Activated CD4-positive, alpha-beta T cell treated with anti-CD3 and anti-CD28 coated beads, Interleukin-2, amount 50 U/mL, for 4 hours (primary cell): ENCODE measurements around the gene UQCRC1.

Experiments used
- DNase-seq, 2 experiments: peaks; one replicate each; pipeline ENCODE4 v3.0.0-alpha.2; 2020

UQCRC1 gene

DNA sequence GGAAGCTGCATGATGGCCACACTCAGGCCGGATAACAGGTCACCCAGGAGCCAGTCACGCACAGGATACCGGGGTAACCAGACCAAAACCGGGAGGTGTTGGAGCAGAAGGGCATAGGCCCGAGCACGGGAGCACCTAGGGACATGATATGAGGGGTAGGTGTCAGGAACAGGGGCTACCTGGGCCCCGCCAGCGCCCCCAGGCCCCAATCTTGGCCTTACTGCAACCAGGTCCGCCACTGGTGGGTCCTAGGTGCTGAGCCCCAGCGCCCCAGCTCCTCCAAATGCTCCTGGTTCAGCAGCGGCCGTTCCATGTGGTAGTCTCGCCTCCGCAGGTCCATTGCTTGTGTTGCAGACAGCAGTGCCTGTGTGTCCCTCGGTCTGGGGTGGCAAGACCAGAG is 23.8 kb upstream of the UQCRC1 start:
- no peak for DNase-seq

GRCh38 chr3:48631516-48632448 is 22.3 kb upstream of the UQCRC1 start:
- no peak for DNase-seq

- no peak for DNase-seq
Measured at GRCh38 chr3:48630833-48631232, 21.4 kb upstream of the UQCRC1 start.

DNA sequence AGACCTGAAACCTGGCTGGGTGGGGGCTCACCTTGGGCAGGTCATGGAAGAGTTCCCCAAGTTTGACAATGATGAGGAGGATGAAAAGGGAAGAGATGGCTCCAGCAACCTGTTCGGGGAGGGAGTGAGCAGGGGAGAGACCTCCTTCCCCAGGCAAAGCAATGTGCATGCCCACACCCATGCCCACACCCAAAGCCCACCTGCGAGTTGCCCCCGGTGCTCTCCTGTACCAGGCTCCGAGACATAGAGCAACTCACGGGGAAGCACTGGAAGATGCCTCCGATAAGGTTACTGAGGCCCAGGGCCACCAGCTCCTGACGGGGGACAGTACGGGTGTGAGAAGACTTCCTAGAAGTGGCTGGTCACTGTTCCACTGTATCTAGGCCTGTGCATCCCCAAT is 21.0 kb upstream of the UQCRC1 start:
- DNase-seq, result no peak

DNA sequence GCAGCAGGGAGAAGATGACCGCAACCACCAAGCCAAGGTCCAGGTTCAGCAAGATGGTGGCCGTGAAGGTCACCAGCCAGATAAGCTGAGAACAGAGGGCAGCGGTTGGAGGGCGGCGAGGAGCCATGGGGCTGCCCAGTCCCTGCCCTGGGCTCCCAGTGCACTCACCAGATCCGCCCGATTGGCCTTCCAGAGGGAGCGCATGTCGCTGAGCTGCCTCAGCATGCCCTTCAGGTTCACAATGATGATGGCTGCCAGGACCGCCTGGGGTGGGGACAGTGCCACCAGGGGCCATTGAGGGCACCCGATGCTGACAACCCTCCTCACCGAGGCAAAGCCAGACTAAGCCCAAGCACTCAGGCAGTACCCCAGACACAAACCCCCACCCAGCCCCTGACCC is 20.4 kb upstream of the UQCRC1 start:
- DNase-seq, result no peak

DNA sequence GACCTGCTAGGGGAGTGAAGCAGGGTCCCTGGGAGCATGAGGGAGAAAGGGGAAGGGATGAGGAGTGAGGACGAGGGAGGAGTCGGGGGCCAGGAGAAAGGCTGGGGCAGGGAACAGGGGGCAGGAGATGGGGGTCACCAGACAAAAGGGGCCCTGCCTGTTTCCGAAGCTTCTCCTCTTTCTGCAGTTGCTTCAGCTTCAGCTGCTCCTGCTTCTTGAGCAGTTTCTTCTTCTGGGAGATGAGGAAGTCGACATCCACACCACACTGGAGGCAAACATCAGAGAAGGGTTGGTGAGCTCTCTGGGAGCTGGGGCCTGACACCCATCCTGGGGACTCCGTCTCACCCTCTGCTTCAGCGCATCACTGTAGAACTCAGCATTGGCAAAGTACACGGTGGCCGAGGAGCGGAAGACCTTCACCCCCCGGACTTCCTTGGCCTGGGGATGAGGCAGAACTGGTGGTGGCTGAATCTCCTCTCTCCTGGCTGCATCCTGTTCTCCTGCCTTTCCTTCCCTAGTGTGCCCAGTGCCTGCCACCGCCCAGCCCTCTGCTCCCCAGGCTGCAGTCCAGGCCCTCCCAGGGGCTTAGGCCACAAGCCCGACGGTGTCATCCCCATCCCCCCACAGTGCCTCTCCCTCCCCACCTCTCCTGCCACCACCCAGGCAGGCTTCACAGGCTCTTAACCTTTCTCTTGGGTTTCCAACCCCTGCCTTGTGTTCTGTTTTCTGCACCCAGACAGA is 19.0 kb upstream of the UQCRC1 start:
- DNase-seq, result no peak

- DNase-seq, result no peak
Measured at GRCh38 chr3:48625600-48625999, 16.2 kb upstream of the UQCRC1 start.

DNA sequence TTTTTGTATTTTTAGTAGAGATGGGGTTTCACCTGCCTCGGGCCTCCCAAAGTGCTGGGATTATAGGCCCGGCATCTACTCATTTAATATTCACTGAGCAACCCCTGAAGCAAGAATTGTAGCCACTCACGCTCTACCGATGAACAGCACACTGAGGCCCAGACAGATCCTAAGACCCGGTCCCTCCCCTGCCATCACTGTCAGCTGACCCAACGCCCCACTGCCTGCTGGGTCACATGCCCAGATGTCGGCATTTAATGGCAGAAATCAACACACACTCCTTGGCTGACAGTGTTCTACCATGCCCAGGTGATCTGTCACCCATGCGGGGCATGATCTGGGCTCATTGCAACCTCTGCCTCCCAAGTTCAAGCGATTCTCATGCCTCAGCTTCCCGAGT is 15.3 kb upstream of the UQCRC1 start:
- no peak for DNase-seq

DNA sequence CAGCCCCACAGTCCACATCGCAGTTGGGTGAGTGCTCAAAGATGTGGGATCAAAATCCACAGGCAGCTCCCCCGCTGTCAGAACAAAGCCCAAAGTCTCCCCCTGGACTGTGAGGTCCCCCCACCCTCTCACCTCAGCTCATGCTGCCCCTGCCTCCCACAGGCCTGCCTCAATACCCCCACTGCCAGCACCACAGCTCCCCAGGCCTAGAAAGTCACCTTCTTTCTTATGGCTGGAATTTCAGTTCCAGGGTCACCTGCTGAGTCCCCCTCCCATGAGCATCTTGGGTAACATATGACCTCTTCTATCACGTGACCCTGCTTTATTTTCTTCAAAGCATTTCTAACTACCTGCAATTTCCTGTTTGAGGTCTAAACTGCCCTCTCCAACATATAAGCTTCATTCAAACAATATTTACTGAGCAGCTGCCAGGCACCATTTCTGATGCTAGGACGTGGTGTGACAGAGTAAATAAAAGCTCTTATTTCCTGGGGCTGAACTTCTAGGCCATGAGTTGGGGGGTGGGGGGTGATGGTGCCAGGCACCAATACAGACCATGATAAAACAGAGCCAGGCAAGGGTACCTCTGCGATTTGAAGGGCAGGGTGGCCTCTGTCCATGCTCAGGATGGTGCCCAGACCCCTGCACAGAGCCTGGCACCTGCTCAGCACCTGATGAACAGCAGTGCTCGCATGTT is 14.6 kb upstream of the UQCRC1 start:
- DNase-seq, result no peak

GRCh38 chr3:48621461-48621869 is 12.0 kb upstream of the UQCRC1 start, which contains the start of gene TMEM89:
Gene TMEM89 (minus strand): TSS chr3:48621769. CDS start chr3:48621756, 13 bp downstream.
- no peak for DNase-seq

DNA sequence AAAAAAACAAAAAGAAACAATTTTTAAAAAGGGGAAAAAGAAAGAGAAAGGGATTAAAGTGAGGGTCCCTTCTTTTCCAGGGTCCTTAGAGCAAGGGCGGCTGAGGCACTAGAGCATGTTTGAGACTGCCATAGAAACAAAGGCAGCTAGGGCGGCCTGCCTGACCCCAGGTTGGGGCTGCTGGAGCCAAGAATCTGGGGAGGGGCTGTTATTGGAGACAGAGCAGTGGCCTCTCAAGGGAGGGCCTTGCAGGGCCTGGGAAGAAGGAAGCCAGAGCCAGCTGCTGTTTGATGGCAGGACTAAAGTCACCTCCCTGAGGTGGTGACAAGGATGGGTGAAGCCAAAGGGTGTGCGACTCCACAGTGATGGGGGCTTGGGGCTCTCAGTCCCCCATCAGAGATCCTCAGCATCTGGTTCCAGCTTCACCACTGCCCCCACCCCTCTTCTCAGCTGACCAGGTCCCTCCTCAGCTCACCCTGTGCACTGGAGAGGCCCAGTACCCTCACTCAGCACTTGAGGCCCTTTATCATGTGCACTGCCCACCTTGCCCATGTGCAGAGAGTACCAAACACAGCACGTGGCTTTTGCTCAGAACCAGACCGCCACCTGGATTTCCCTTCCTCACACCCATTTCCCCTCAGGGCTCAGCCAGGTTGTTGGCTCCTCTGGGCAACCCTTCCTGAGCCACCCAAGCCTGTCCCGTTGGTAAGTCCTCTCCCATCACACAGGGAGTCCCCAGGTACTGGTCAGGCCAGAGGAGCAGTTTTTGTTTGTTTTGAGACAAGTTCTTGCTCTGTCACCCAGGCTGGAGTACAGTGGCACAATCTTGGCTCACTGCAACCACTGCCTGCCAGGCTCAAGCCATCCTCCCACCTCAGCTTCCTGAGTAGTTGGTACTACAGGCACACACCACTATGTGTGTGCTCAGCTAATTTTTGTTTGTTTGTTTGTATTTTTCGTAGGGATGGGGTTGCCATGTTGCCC is 10.4 kb upstream of the UQCRC1 start:
- no peak for DNase-seq

DNA sequence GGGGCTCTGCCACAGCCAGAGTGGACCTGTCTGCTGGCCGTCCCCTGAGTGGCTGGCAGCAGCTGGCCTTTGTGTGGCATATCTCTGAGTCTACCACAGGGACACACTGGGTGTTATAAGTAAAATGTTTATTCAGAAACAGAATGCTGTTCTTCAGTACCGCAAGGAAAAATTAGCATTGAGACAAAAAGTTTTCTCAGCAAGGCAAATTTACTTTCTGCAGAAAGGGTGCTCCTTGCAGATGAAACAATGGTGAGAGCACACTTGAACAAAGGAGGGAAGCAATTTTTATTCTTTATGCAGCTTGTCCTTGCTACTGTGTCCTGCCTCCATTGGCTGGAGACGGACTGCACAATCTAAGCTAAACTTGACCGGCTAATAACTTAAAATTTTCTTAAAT is 8.1 kb upstream of the UQCRC1 start:
- DNase-seq, result no peak

DNA sequence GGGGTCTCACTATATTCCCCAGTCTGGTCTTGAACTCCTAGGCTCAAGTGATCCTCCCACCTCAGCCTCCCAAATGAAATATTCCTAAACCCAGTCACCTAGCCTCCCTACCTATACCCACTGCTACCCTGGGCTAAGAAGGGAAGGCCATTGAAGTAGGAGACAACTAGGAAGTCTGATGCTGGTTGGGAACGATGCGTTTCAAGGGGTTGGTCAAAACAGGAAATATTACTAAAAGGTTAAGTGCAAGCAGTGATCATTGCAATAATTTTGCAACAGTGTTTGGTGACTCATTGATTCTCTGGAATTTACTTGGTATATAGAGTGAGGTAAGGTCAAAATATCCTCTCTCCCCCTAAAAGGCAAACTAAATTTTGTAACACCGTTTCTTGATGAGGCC is 4.6 kb upstream of the UQCRC1 start:
- no peak for DNase-seq

DNA sequence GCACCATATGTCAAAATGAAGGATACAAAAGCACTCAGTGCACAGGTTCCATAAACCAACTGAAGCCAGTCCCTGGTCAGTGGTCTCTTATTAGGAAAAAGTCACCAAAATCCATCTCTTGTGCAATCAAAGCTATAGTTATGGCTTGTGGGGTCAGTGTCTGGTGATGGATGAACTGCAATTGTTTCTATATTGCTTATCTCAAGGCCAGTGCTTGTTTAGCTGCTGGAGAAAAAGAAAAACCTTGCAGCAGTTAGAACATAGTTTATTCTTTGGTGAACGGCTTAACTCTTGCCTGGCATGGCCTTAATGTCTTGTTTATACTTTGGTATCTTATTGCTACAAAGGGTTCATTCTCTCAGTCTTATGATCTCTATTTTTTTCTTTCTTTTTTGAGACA is 2.9 kb upstream of the UQCRC1 start:
- DNase-seq, result no peak

GRCh38 chr3:48607519-48607918 is 1.9 kb downstream of the UQCRC1 start:
- no peak for DNase-seq

- DNase-seq, result no peak
Measured at GRCh38 chr3:48601622-48601994, 7.8 kb downstream of the UQCRC1 start.

- DNase-seq, result no peak
Measured at GRCh38 chr3:48600711-48601621, 8.5 kb downstream of the UQCRC1 start.

DNA sequence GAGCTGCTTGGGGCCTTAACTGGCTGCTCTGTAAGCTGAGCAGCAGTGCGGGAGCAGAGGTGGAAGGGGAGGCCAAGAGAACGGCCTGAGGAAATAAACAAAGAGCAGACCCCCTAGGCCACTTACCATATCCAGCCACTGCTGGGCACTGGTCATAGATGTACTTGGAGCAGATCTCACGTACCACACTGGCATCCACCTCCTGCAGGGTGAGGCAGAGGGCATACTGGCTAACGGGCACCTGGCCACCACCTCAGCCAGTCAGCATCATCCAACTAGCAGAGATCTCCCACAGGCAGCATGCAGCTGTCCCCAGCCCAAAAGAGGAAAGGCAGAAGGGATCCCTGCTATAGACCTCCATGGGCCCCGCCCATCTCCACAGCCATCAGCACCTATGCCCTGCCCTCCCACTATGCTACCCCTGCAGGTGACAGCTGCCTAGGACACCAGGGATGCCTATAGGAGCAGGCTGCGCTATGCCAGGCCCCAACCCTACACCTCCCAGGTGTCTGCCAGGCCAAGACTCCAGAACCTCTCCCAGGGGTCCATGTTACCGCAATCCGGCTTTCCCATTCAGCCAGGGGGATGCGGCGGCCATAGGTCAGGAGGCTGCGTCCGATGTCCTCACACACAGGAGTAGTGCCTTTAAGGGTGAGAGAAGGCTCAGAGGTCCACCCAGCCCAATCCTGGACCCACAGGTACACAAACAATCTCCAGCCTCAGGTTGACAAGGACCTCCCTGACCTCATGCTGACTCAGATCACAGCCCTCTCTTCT is 9.7 kb downstream of the UQCRC1 start:
- DNase-seq, result no peak

GRCh38 chr3:48599077-48599501 is 10.4 kb downstream of the UQCRC1 start:
- no peak for DNase-seq
